GM18519 (cell line): Measurements from ENCODE around the gene PTPRN2.
"Not testable (repeated sequence)": the region's sequence is repeated elsewhere in the genome, so short reads cannot be mapped to it uniquely, and the experiment has no call there.

ENCODE experiments used
- ATAC-seq: cut with Tn5 transposase; IDR thresholded peaks from one replicate; pipeline ENCODE4 v1.9.1; 2021; ENCODE audit warnings: mild to moderate bottlenecking, moderate library complexity; ENCODE audit not compliant: unreplicated experiment, low FRiP score

The PTPRN2 gene

DNA sequence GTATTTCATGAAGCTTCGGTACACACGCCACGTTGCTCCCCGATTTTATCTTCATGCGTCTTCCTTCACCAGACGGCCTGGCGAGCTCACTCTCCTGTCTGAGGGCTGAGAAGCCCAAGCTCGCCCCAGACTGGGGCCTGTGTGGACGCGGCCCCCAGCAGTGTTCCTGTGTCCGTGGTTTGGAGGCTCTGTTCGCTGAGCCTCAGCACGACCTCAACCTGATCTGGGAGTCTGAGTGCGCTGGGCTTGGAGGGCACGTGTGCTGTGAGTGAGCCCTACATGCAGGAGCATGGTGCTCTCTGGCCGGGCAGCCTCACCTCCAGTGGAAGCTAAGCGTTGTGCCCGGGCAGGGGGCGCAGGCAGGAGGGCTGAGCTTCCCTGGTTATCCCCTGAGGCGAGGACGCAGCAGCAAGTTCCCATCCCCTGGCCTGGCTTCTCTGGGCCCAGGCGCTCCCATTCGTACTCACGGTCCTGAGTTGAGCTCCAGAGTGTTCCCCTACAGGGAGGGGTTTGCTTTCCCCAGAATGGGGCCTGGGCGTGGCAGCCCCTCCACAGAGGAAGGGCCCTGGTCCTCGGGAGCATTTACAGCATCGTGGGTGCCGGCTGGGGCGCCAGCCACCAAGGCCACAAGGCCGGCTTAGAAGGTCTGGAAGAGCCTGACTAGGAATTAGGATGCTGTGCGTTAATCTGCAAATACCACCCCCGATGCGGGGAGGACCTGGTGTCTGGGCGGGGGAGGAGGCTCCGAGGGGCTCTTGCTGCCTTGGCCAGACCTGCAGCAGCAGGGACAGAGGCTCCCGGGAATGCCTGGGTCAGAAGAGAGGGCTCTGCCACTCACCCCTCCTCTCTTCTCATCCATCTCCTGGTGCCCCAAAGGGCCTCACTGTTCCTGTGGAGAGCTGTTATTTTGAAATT, 850.2 kb downstream of the PTPRN2 start:
- ATAC-seq = no peak

- ATAC-seq = no peak
Measured at GRCh38 chr7:157736341-157736740, 851.3 kb downstream of the PTPRN2 start.

DNA sequence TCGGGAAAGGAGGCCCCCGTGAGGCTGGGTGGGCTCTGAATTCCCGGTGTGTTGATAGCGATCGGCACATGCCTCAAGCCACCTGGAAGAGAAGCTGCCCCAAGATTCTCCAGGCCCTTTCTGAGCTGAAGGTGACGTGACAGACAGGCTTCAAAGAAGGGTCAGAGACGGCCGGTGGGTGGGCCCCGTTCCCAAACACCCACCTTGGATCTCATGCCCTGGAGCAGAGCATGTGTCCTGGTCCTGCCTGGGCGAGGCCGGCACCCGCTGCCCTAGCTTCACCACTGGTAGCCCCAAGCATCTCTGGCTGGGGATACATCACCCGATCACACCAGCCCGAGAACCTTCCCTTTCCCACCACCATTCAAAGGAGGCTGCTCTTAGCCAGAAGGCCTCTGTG, 851.8 kb downstream of the PTPRN2 start:
- no peak for ATAC-seq

- no peak for ATAC-seq
Measured at GRCh38 chr7:157734676-157735640, 852.7 kb downstream of the PTPRN2 start.

DNA sequence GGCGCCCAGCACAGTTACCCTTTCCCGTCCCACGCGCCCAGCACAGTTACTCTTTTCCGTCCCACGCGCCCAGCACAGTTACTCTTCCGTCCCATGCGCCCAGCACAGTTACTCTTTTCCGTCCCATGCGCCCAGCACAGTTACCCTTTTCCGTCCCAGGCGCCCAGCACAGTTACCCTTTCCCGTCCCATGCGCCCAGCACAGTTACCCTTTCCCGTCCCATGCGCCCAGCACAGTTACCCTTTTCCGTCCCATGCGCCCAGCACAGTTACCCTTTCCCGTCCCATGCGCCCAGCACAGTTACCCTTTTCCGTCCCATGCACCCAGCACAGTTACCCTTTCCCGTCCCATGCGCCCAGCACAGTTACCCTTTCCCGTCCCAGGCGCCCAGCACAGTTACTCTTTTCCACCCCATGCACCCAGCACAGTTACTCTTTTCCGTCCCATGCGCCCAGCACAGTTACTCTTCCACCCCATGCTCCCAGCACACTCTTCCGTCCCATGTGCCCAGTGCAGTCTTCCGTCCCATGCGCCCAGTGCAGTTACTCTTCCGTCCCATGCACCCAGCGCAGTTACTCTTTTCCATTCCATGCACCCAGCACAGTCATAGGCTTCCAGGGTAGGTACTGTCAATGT, 853.7 kb downstream of the PTPRN2 start:
- ATAC-seq = not testable (repeated sequence)

GRCh38 chr7:157731126-157731525, 856.5 kb downstream of the PTPRN2 start:
- no peak for ATAC-seq

DNA sequence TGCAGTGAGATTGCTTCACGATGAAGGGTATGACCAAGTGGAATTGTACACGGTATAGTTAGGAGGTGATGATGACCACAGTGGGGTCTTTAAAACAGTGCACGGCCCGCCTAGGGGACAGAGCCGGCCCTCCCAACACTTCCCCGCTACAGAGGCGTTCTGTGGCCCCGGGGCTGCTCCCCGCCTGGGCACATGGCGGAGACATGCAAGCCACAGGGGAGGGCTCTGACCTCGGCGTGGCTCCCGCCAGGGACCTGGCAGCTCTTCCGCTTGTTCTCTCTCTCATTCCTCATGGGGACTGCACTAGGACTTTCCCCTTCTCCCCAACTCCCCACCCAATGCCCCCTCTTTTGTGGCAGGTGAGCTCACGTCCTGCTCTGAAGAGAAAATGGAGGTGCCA, 857.0 kb downstream of the PTPRN2 start:
- ATAC-seq = no peak

DNA sequence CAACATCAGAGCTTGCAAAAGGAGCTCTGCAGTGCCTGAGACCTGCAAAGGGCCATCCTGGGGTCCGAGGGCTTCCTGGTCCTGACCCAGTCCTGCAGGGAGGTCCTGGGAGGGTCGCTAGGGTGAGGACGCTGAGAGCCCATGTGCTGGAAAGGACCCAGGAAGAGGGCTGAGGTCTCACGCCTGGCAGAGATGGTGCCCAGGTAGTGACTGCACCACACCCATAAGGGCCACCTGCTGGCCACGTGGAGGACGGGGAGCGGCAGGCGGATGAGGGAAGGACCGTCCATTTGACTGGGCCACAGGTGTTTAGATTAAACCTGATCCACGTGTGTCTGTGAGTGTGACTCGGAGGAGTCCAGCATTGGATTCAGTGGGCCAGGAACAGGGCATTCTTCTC, 858.1 kb downstream of the PTPRN2 start:
- ATAC-seq = no peak

DNA sequence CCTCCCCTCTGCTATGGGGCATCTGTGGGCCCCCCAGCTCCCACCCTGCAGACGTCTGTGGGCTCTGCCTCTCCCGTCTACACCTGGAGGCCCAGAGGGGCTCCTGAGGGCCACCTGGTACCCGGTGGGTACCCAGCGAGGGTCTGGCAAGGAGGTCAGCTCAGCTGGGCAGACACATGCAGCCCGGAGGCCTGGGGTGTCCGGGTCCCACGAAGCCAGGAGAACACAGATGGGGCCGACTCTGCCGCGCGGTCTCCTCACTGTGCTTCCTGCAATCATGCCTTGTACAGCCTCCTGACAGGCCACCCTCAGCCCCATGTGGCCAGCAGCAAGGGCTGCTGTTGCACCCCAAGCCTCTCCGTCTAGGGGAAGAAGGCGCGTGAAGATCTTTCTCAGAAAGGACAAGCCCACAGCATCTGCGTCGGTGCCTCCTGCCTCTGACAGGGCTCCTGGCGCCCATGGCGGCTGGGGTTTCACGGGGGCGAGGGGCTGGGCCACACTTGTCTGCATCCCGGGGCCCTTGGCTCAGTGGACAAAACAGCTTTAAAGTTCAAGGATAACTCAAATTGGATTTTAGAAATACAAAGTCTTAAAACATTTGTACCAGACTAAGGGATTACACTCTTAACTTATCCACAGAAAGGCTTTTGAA, 859.5 kb downstream of the PTPRN2 start:
- no peak for ATAC-seq

DNA sequence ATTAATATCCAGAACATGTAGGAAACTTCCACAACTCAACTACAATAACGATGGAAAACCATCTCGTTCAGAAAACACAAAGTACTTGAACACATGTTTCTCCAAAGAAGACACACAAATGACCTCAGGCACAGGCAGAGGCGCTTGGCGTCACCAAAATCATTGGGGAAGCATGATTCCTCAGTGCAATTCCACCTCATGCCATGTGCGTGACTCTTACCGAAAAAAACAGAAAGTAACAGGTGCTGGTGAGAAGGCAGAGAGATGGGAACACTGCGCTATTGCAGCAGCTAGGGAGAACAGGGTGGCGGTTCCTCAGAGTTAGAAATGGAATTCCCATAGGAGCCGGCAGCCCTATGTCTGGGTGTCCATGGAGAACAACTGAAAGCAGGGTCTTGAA, 860.9 kb downstream of the PTPRN2 start:
- ATAC-seq = no peak

DNA sequence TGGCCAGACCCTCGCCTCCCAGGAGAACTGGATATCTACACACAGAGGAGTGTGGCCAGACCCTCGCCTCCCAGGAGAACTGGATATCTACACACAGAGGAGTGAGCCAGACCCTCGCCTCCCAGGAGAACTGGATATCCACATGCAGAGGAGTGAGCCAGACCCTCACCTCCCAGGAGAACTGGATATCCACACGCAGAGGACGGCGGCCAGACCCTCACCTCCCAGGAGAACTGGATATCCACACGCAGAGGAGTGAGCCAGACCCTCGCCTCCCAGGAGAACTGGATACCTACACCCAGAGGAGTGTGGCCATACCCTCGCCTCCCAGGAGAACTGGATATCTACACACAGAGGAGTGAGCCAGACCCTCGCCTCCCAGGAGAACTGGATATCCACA, 862.3 kb downstream of the PTPRN2 start:
- not testable (repeated sequence) for ATAC-seq

- ATAC-seq = no peak
Measured at GRCh38 chr7:157723205-157723604, 864.4 kb downstream of the PTPRN2 start.

DNA sequence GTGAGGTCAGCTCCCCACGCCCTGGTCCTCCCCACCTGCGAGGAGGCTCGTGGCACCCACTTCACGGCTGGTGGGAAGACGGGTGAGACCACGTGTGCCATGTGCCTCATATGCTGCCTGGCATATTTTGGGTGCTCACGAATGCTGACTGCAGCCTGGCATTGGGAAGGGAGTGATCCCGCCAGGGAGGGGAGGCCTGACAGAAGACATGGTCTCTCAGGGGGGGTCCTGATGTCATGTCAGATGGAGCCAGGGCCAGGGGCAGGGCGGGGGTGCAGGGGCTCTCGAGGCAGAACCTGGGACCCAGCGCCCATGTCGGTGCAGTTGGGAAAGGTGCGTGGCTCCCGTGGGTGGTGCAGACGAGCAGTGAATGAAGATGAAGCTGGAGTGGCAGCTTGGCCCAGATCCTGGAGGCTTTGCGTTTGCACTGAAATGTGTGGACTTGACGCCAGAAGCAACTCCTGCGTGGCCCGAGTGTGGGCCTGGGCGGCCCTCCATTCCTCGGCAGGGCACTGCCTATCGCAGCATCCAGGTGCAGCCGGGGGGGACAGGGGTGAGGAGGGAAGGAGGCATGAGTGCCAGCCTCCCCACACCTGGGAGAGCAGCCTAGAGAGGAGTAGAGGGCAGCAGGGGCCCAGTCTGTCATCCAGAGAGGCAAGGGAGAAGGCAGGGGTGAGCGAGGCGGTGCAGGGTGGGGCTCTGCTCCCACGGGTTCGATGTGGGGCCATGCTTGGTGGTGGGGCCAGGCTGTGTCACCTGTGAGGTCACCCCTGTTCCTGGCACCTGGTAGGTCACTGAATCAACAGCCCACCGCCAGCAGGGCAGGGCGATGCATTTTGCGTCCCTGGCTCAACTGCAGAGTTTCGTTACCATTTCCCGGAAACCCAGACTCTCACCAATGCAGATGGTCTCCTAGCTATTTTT, 865.2 kb downstream of the PTPRN2 start:
- no peak for ATAC-seq

- ATAC-seq = no peak
Measured at GRCh38 chr7:157721468-157722136, 866.0 kb downstream of the PTPRN2 start.

GRCh38 chr7:157719705-157720655, 867.6 kb downstream of the PTPRN2 start:
- no peak for ATAC-seq

DNA sequence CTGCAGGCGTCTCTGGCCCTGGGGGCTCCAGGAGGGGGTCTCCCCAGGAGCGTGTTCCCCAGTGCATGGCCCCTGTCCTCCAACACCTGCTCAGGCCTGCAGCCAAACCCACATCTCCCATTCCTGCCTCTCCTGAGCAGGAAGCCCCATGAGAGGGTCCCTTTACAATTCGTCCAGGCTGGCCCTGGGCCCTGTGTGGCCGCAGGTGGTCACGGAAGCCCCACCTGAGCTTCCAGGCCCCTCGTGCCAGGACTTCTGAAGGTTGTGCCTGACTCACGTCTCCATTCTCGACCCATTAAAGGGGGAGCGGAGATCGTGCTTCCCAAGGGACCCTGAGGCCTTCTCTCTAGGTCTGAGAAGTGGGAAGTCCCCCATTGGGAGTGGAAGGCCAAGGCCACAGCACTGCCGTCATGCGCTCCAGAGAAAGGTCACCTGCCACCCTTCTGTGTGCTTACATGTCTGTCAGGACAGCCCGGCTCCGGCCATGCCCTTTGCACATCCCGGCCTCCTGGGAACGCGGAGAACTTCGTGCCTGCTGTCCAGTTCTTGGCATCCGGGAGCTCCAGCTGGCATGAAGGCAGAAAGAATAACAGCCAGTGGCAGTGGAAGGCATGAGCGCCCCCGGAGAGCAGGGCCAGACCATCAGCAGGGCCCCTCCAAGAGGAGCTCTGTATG, 868.5 kb downstream of the PTPRN2 start:
- no peak for ATAC-seq
